Panc1 (cell line): ENCODE results near the gene IL20RB. TPM values are rescaled to one million over a fixed set of nuclear protein-coding genes. Genes with fewer than 3 reads are reported as not detected.

ENCODE experiments used
- ATAC-seq: fragments of 200-7000 bp; cut with Tn5 transposase; 2 replicates; pipeline ENCODE4 v1.9.1; 2020; ENCODE audit warnings: mild to moderate bottlenecking, moderate library complexity
- BruUV-seq: library from RNA; stranded (reverse); fragments of 400-500 nt; replicated peaks from 2 replicates; lab custom pipeline; 2021; lab: Mats Ljungman, UMichigan
- CTCF ChIA-PET: fragments of 300-600 bp; sonication (Branson Sonifier 250); formaldehyde crosslinking; loops from one replicate; lab custom pipeline; 2022; ENCODE audit warnings: antibody characterized with exemption; lab: Charles Lee
- POLR2A ChIA-PET: fragments of 300-600 bp; sonication (Branson Sonifier 250); formaldehyde crosslinking; loops from one replicate; lab custom pipeline; 2022; ENCODE audit warnings: antibody characterized with exemption; lab: Charles Lee
- DNase-seq: peaks from one replicate; pipeline ENCODE4 v3.0.0-alpha.2; 2010; ENCODE audit warnings: low read depth, low spot score
- H3K27ac ChIP-seq: 2 replicates; pipeline ENCODE4 v1.5.1; 2011; ENCODE audit warnings: mild to moderate bottlenecking, low read length, inconsistent platforms
- H3K27me3 ChIP-seq: fragments of 200-500 bp; sonication (Bioruptor generic); 2 replicates; pipeline ENCODE4 v1.6.0; 2014; ENCODE audit warnings: low read length, inconsistent platforms; ENCODE audit not compliant: control insufficient read depth, insufficient read depth
- H3K36me3 ChIP-seq: fragments of 200-500 bp; sonication (Bioruptor generic); 2 replicates; pipeline ENCODE4 v1.5.1; 2014; ENCODE audit warnings: inconsistent platforms, mild to moderate bottlenecking, low read length, moderate library complexity; ENCODE audit not compliant: control insufficient read depth, insufficient read depth
- H3K4me1 ChIP-seq: 2 replicates; pipeline ENCODE4 v1.5.1; 2011; ENCODE audit warnings: inconsistent platforms, mild to moderate bottlenecking, low read length, moderate library complexity; ENCODE audit not compliant: control insufficient read depth, insufficient read depth
- H3K4me3 ChIP-seq, 2 experiments: 2 replicates each; pipeline ENCODE4 v1.5.1; 2011 to 2012; ENCODE audit warnings: low read depth in 2 of 2, low read length in 2 of 2, mild to moderate bottlenecking in 2 of 2, inconsistent platforms in 1 of 2, moderate library complexity in 1 of 2
- H3K9me3 ChIP-seq: fragments of 200-500 bp; sonication (Bioruptor generic); 2 replicates; pipeline ENCODE4 v1.5.1; 2014; ENCODE audit warnings: low read depth, mild to moderate bottlenecking, inconsistent platforms, low read length, moderate library complexity; ENCODE audit not compliant: control insufficient read depth, insufficient read depth
- CTCF ChIP-seq: fragments of 450-650 bp; IDR thresholded peaks from 2 replicates; pipeline ENCODE4 v1.5.1; 2017; ENCODE audit warnings: mild to moderate bottlenecking
- POLR2AphosphoS5 ChIP-seq: IDR thresholded peaks from 2 replicates; pipeline ENCODE4 v1.6.1; 2012; ENCODE audit warnings: mild to moderate bottlenecking, low read depth, low read length, moderate library complexity
- REST ChIP-seq, 2 experiments: IDR thresholded peaks; 2 replicates each; pipeline ENCODE4 v1.6.1; 2011 to 2012; ENCODE audit warnings: low read depth in 2 of 2, control low read depth in 1 of 2, low read length in 1 of 2, mild to moderate bottlenecking in 1 of 2, moderate library complexity in 1 of 2; ENCODE audit not compliant: insufficient read depth in 1 of 2
- SIN3A ChIP-seq: IDR thresholded peaks from 2 replicates; pipeline ENCODE4 v1.6.1; 2012; ENCODE audit warnings: low read depth, mild to moderate bottlenecking, low read length, moderate library complexity, borderline replicate concordance; ENCODE audit not compliant: insufficient read depth
- TCF7L2 ChIP-seq: IDR thresholded peaks from 2 replicates; pipeline ENCODE4 v1.6.1; 2011; ENCODE audit warnings: mild to moderate bottlenecking, low read depth, low read length, inconsistent platforms
- in situ Hi-C: cut with HindIII; loops from 2 replicates; pipeline ENCODE4 v1.10.0; 2016; ENCODE audit warnings: low sequenced_read_pairs, low pct_unique_long_range_greater_than_20kb
- intact Hi-C: fragments of 100-400 bp; cut with micrococcal nuclease; formaldehyde crosslinking; loops from one replicate; pipeline ENCODE4 v1.10.0; 2022; ENCODE audit not compliant: unreplicated experiment
- total RNA-seq: library from RNA; stranded (reverse); gene quantifications from one replicate; pipeline ENCODE4 v1.2.1, GENCODE V29; 2021; ENCODE audit not compliant: unreplicated experiment

Gene IL20RB
- total RNA-seq, 1 experiment from 2014 or later = 1.7 TPM

GRCh38 chr3:137008976-137009375 is 51.2 kb downstream of the IL20RB start:
- Histone ChIP-seq H3K27me3 (no peaks in the 10 kb centered on the region), H3K4me3 (no peak overlapping the region), H3K27ac (no peak overlapping the region), H3K9me3 (no peaks in the 10 kb centered on the region), H3K36me3 (no peaks in the 10 kb centered on the region), H3K4me1 (peaks cover 3% of the 10 kb centered on the region; the same call in 1 of the 2 replicates)
- ATAC-seq (no peak), DNase-seq (no peak)
- TF ChIP-seq POLR2AphosphoS5 = no peak
- TF ChIP-seq REST (IDR thresholded peaks at IDR 0.05; ENCODE audit: insufficient read depth in 1 of 2, low read depth in 2 of 2, low read length in 1 of 2) = no peak
- TF ChIP-seq CTCF = no peak
- TF ChIP-seq SIN3A = no peak
- TF ChIP-seq TCF7L2 = no peak
- ChIA-PET CTCF (no interaction called here), POLR2A (no interaction called here)
- intact Hi-C loops = no loop called here
- no TSS peak for BruUV-seq
- in situ Hi-C loops = no loop called here

GRCh38 chr3:137010137-137010536 is 52.4 kb downstream of the IL20RB start:
- H3K36me3 ChIP-seq = no peaks in the 10 kb centered on the region
- H3K27me3 ChIP-seq = no peaks in the 10 kb centered on the region
- ChIA-PET CTCF (no interaction called here), POLR2A (no interaction called here)
- H3K9me3 ChIP-seq = no peaks in the 10 kb centered on the region
- no peak for TF ChIP-seq REST (IDR thresholded peaks at IDR 0.05; ENCODE audit: insufficient read depth in 1 of 2, low read depth in 2 of 2, low read length in 1 of 2)
- TF ChIP-seq TCF7L2 = no peak
- TF ChIP-seq SIN3A = no peak
- TF ChIP-seq POLR2AphosphoS5 = no peak
- no peak for TF ChIP-seq CTCF
- ATAC-seq = no peak
- no peak overlapping the region for H3K4me3 ChIP-seq
- intact Hi-C loops = loop anchor here (10.0 kb wide), 1 partner anchor 655 kb away; no protein-coding TSS in a partner anchor
- peaks cover 3% of the 10 kb centered on the region for H3K4me1 ChIP-seq
- no peak for DNase-seq
- H3K27ac ChIP-seq = no peak overlapping the region
- BruUV-seq = no TSS peak
- in situ Hi-C loops = no loop called here
